ENCODE data around the gene PCBP3.

GRCh38 chr21:45594721-45595489, 48.6 kb upstream of the PCBP3 start:
- TF ChIP-seq CTCF (IDR thresholded peaks at IDR 0.05; ENCODE audit: insufficient read depth, low read length) (no peak), POLR2AphosphoS5 (IDR thresholded peaks at IDR 0.05; ENCODE audit: low read depth) (no peak)
